Heart right ventricle (tissue), 16 donors: ENCODE results near the gene ANKRD24. TPM values are rescaled to one million over a fixed set of nuclear protein-coding genes. Genes with fewer than 3 reads are reported as not detected.
A peak's percentile ranks its signal among the peaks of the same experiment; 100 is the strongest.

Source experiments
- ATAC-seq, 8 donors: fragments of 200-7000 bp; cut with Tn5 transposase; one replicate each; pipeline ENCODE4 v1.9.1; 2020; ENCODE audit warnings: mild to moderate bottlenecking in 8 of 8, moderate library complexity in 8 of 8, moderate number of reproducible peaks in 1 of 8
- DNase-seq, 2 donors: peaks; one replicate each; pipeline ENCODE4 v3.0.0-alpha.2; 2020
- H3K27ac ChIP-seq, 10 donors: fragments of 200-600 bp; sonication (generic) in 2 of 10; one replicate each; pipeline versions ENCODE4 v1.5.0 to v1.8.0; 2020 to 2022; ENCODE audit warnings: mild to moderate bottlenecking in 3 of 10
- H3K27me3 ChIP-seq, 7 donors: fragments of 200-600 bp; one replicate each; pipeline ENCODE4 v1.8.0; 2021 to 2022; ENCODE audit warnings: mild to moderate bottlenecking in 2 of 7
- H3K36me3 ChIP-seq, 9 donors: fragments of 200-600 bp; sonication (generic) in 1 of 9; one replicate each; pipeline versions ENCODE4 v1.5.0 to v1.8.0; 2020 to 2022; ENCODE audit warnings: mild to moderate bottlenecking in 2 of 9
- H3K4me1 ChIP-seq, 9 donors: fragments of 200-600 bp; sonication (generic) in 1 of 9; one replicate each; pipeline versions ENCODE4 v1.5.0 to v1.8.0; 2020 to 2022; ENCODE audit warnings: mild to moderate bottlenecking in 4 of 9
- H3K4me3 ChIP-seq, 10 donors: fragments of 200-600 bp; sonication (generic) in 2 of 10; one replicate each; pipeline versions ENCODE4 v1.5.0 to v1.8.0; 2020 to 2022; ENCODE audit warnings: mild to moderate bottlenecking in 7 of 10, moderate library complexity in 2 of 10
- H3K9me3 ChIP-seq, 11 donors: fragments of 200-600 bp in 10 of 11; sonication (generic) in 2 of 11; one replicate each; pipeline versions ENCODE4 v1.5.0 to v1.8.0; 2013 to 2022; ENCODE audit warnings: mild to moderate bottlenecking in 2 of 11, control low read depth in 1 of 11, moderate library complexity in 1 of 11
- CTCF ChIP-seq, 9 donors: fragments of 200-600 bp; sonication (generic) in 2 of 9; IDR thresholded peaks; one replicate each; pipeline versions ENCODE4 v1.5.0 to v1.8.0; 2021 to 2022; ENCODE audit warnings: antibody characterized with exemption in 9 of 9, mild to moderate bottlenecking in 5 of 9, moderate library complexity in 1 of 9
- WGBS, 2 donors: extraction: QIAGEN DNeasy Blood & Tissue Kit; methylation state at CpG; one replicate each; pipeline ENCODE4 v1.1.7; 2013; ENCODE audit warnings: inconsistent platforms in 1 of 2; 5-methylcytosine and 5-hydroxymethylcytosine counted together
- intact Hi-C, 10 donors: fragments of 100-400 bp; cut with DNase I; formaldehyde crosslinking; loops; one replicate each; pipeline versions ENCODE4 v1.11.1 to v1.14.2; 2022
- polyA plus RNA-seq, 2 donors: library from polyadenylated mRNA; stranded (reverse); fragments of 200-250 nt; gene quantifications; one replicate each; pipeline ENCODE4 v1.2.3, GENCODE V29; 2013
- total RNA-seq, 10 donors: library from RNA; stranded (reverse); fragmentation: NEBNext Ultra II Directional in 3 of 10; extraction: Animal tissue kit (Norgen Biotek cat#: 25700) in 3 of 10; gene quantifications; one replicate each; pipeline versions ENCODE4 v1.2.1 to v1.2.4, GENCODE V29; 2021 to 2023
- donor health status: Arrhythmogenic right ventricular cardiomyopathy.
- donor health status: ischemic (EF 13 %, LVEDD 7.1; RV severe dilation, severe dysfunction).
- donor health status: healthy with polysubstance abuse.
- donor health status: DM: no; HTN: yes; CAD: no.
- donor health status: DM: no; HTN: no; CAD: no.
- donor health status: ischemic (EF 25% LVEDD 6.9; RV normal size, moderate dysfunction).
- donor health status: ischemic (EF 25% LVEDD 5.7; RV mildly dilated, moderate dysfunction).
- donor health status: healthy.
- donor health status: DM: yes; HTN: yes; CAD: no.
- donor health status: Ischemic cardiomyopathy.
- donor health status: ischemic (EF 35%, LVEDD 5.7; RV mildly dilated, moderate dysfunction).
- donor health status: nonischemic (EF 11% LVEDD 7.7; RV severe dilation, severe dysfunction).
- donor health status: DM: yes; HTN: yes; CAD: no.
- donor health status: PGD.
- donor health status: ischemic (EF 29% LVEDD 5.4; RV normal size, mild dysfunction).
- donor health status: nonischemic (EF 23%, LVEDD 6.1; RV moderate dilation, normal function).

ANKRD24 gene
- total and polyA plus RNA-seq, 12 donors, result 0.12 to 1.0 (median 0.29) TPM

- intact Hi-C loops, result no loop called here
- Histone ChIP-seq H3K27ac (no peak overlapping the region), H3K4me3 (no peak overlapping the region), H3K36me3 (peaks cover 0 to 28% (median 6%) of the 10 kb centered on the region in 9 donors), H3K27me3 (peaks cover 0 to 32% (median 27%) of the 10 kb centered on the region in 7 donors), H3K9me3 (no peaks in the 10 kb centered on the region), H3K4me1 (peaks cover 0 to 8% (median 0%) of the 10 kb centered on the region in 9 donors)
- TF ChIP-seq CTCF (IDR thresholded peaks at IDR 0.05), result no peak
- no peak for DNase-seq
- 51 to 54% methylated on average over 22 of the region's 22 CpGs for WGBS, 2 donors
- ATAC-seq, result no peak
Observed at GRCh38 chr19:4171676-4172075, 10.8 kb upstream of the ANKRD24 start.

GRCh38 chr19:4172861-4173473 is 9.5 kb upstream of the ANKRD24 start:
- ATAC-seq, result peak; percentile 71 to 92 (median 80)
- Histone ChIP-seq H3K27me3 (peaks cover 0 to 24% (median 19%) of the 10 kb centered on the region in 7 donors), H3K4me3 (no peak overlapping the region), H3K9me3 (no peaks in the 10 kb centered on the region), H3K27ac (no peak overlapping the region), H3K36me3 (peaks cover 0 to 41% (median 6%) of the 10 kb centered on the region in 9 donors), H3K4me1 (peaks cover 0 to 8% (median 0%) of the 10 kb centered on the region in 9 donors)
- peak; percentile 56 to 71 for DNase-seq
- intact Hi-C loops, result no loop called here
- WGBS, 2 donors, result 4 to 5% methylated on average over 45 of the region's 45 CpGs
- TF ChIP-seq CTCF (IDR thresholded peaks at IDR 0.05), result no peak

- no peak for ATAC-seq
- TF ChIP-seq CTCF (IDR thresholded peaks at IDR 0.05), result no peak
- H3K4me3 ChIP-seq, result no peak overlapping the region
- H3K4me1 ChIP-seq, result peaks cover 0 to 8% (median 0%) of the 10 kb centered on the region in 9 donors
- peaks cover 0 to 48% (median 6%) of the 10 kb centered on the region in 9 donors for H3K36me3 ChIP-seq
- intact Hi-C loops, result no loop called here
- WGBS, 2 donors, result 40 to 43% methylated on average over 11 of the region's 11 CpGs
- no peaks in the 10 kb centered on the region for H3K9me3 ChIP-seq
- H3K27ac ChIP-seq, result no peak overlapping the region
- no peak for DNase-seq
- peaks cover 0 to 19% (median 18%) of the 10 kb centered on the region in 7 donors for H3K27me3 ChIP-seq
Observed at GRCh38 chr19:4173479-4174212, 8.8 kb upstream of the ANKRD24 start.

- intact Hi-C loops, result no loop called here
- no peak for DNase-seq
- Histone ChIP-seq H3K27ac (no peak overlapping the region), H3K36me3 (peaks cover 0 to 55% (median 12%) of the 10 kb centered on the region in 9 donors), H3K27me3 (peaks cover 0 to 19% (median 14%) of the 10 kb centered on the region in 7 donors), H3K4me1 (peaks cover 0 to 8% (median 0%) of the 10 kb centered on the region in 9 donors), H3K9me3 (no peaks in the 10 kb centered on the region), H3K4me3 (no peak overlapping the region)
- 84 to 88% methylated on average over 21 of the region's 21 CpGs for WGBS, 2 donors
- no peak for TF ChIP-seq CTCF (IDR thresholded peaks at IDR 0.05)
- no peak for ATAC-seq
Observed at GRCh38 chr19:4174213-4174894, 8.1 kb upstream of the ANKRD24 start.
